HUES6 (cell line): Measurements from ENCODE around the gene PDSS1.
"Not testable (repeated sequence)": the region's sequence is repeated elsewhere in the genome, so short reads cannot be mapped to it uniquely, and the experiment has no call there.

Experiments used
- H3K27ac ChIP-seq: 2 replicates; pipeline ENCODE4 v1.7.0; 2013; ENCODE audit warnings: low read depth, mild to moderate bottlenecking, low read length, inconsistent platforms
- H3K27me3 ChIP-seq: 2 replicates; pipeline ENCODE4 v1.6.1; 2013; ENCODE audit warnings: low read length; ENCODE audit not compliant: control insufficient read depth, insufficient read depth
- H3K36me3 ChIP-seq: 2 replicates; pipeline ENCODE4 v1.6.1; 2013; ENCODE audit warnings: low read length; ENCODE audit not compliant: control insufficient read depth, insufficient read depth
- H3K4me1 ChIP-seq: 2 replicates; pipeline ENCODE4 v1.6.1; 2013; ENCODE audit warnings: low read length; ENCODE audit not compliant: control insufficient read depth, insufficient read depth
- H3K4me3 ChIP-seq: 2 replicates; pipeline ENCODE4 v1.5.1; 2013; ENCODE audit warnings: low read depth, low read length
- H3K9ac ChIP-seq: one replicate; pipeline ENCODE4 v1.6.1; 2013; ENCODE audit warnings: mild to moderate bottlenecking, low read length
- H3K9me3 ChIP-seq: 2 replicates; pipeline ENCODE4 v1.6.1; 2013; ENCODE audit warnings: low read depth, low read length; ENCODE audit not compliant: control insufficient read depth, insufficient read depth

The PDSS1 gene, protein sequence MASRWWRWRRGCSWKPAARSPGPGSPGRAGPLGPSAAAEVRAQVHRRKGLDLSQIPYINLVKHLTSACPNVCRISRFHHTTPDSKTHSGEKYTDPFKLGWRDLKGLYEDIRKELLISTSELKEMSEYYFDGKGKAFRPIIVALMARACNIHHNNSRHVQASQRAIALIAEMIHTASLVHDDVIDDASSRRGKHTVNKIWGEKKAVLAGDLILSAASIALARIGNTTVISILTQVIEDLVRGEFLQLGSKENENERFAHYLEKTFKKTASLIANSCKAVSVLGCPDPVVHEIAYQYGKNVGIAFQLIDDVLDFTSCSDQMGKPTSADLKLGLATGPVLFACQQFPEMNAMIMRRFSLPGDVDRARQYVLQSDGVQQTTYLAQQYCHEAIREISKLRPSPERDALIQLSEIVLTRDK

DNA sequence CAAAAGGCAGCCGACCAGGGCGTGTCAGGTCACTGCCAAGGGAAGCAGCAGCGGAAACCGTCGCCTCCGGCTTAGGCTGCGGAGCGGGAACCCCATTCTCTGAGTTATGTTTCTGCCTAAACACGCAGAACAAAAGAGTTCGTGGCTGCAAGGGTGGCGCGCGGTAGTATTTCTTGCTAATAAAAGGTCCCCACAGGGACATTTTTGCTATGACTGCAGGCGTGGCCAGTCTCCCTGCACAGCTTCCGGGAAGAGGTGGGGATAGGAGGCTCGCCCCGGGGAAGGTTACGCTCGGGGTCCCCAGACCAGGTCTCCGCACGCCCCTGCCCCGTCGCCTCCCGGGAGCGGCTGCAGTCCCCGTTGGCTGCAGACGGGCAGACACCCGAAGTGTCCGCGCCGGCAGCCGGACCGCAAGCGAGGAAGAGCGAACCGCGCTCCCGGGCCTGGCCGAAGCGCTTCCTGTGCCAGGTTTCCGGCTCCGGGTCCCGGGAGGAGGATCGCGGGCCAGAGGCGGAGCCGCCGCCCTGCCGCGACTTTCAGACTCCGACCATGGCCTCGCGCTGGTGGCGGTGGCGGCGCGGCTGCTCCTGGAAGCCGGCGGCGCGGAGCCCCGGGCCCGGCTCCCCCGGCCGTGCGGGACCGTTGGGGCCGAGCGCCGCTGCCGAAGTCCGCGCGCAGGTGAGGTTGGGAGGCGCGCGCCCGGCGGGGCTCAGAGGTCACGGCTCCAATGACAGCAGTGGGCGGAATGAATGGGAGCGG lies at the start of gene PDSS1:
PDSS1 (plus strand) TSS at position 539 of the 759 bp plus-strand sequence; CDS start at position 550, 11 bp downstream.
- Histone ChIP-seq H3K4me3 (peak within 1 kb of the TSS; percentile 96), H3K9ac (peak within 1 kb of the TSS; percentile 84), H3K27me3 (no peaks in the 10 kb centered on the region), H3K4me1 (no peaks in the 10 kb centered on the region; the same call in 1 of the 2 replicates), H3K9me3 (peaks cover 11% of the 10 kb centered on the region; the same call in 1 of the 2 replicates), H3K27ac (peak within 1 kb of the TSS; percentile 81), H3K36me3 (peaks cover 13% of the 10 kb centered on the region)

DNA sequence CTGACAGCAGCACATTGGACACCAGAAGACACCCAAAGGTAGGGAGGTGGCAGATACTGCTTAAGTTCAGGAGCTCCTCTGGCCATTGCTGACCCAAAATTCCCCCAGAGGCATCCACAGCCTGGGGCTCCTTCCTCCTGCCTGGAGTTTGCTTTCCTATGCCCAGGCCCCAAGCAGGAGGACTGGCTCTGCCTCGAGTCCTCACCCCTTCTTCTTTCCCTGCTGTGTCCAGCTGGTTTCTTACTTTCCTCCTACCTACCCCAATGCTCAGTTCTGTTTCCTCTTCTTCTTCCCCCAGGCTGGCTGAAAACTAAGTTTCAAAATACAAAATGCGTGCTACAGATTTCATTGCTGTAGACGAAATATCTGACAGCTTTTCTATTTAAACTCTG lies 49.3 kb upstream of the PDSS1 start:
- H3K4me1 ChIP-seq, H3K9me3 ChIP-seq, H3K9ac ChIP-seq, H3K4me3 ChIP-seq, H3K36me3 ChIP-seq, H3K27me3 ChIP-seq, H3K27ac ChIP-seq: not testable (repeated sequence)

- no peak overlapping the region for H3K4me3 ChIP-seq
- no peak overlapping the region for H3K27ac ChIP-seq
- no peaks in the 10 kb centered on the region for H3K27me3 ChIP-seq
- H3K9ac ChIP-seq: no peak overlapping the region
- H3K4me1 ChIP-seq: no peaks in the 10 kb centered on the region
- H3K36me3 ChIP-seq: no peaks in the 10 kb centered on the region
- no peaks in the 10 kb centered on the region for H3K9me3 ChIP-seq
These were observed 47.1 kb upstream of the PDSS1 start for GRCh38 chr10:26650406-26650805.

DNA sequence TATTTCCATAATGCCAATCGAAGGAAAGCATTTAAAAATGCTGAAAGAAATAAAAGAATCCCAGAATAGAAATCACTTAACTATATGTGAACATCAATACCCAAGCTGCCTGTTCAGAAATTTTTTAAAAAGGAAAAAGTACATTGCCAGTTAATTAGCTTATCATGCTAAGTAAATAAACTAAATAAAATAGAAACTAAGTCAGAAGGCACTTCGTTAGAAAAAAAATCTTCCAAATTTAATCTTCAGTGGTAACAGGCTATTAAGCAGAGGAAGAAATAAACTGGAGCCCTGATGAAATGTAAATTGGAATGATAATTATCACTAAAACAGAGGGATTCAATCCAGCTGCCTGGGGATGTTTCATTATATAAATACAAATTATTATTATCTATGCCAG lies 46.0 kb upstream of the PDSS1 start:
- not testable (repeated sequence) for H3K9ac ChIP-seq, H3K27ac ChIP-seq, H3K27me3 ChIP-seq, H3K9me3 ChIP-seq, H3K36me3 ChIP-seq, H3K4me3 ChIP-seq, H3K4me1 ChIP-seq

GRCh38 chr10:26653004-26653403 lies 44.5 kb upstream of the PDSS1 start:
- H3K4me1 ChIP-seq: no peaks in the 10 kb centered on the region
- H3K9me3 ChIP-seq: no peaks in the 10 kb centered on the region
- H3K4me3 ChIP-seq: no peak overlapping the region
- H3K27me3 ChIP-seq: no peaks in the 10 kb centered on the region
- H3K27ac ChIP-seq: no peak overlapping the region
- H3K36me3 ChIP-seq: no peaks in the 10 kb centered on the region
- no peak overlapping the region for H3K9ac ChIP-seq

GRCh38 chr10:26655746-26656145 lies 41.8 kb upstream of the PDSS1 start:
- Histone ChIP-seq H3K4me1 (no peaks in the 10 kb centered on the region), H3K9me3 (no peaks in the 10 kb centered on the region), H3K27me3 (no peaks in the 10 kb centered on the region), H3K36me3 (no peaks in the 10 kb centered on the region), H3K9ac (no peak overlapping the region), H3K27ac (no peak overlapping the region), H3K4me3 (no peak overlapping the region)

GRCh38 chr10:26662864-26663263 lies 34.6 kb upstream of the PDSS1 start:
- no peak overlapping the region for H3K27ac ChIP-seq
- H3K4me1 ChIP-seq: no peaks in the 10 kb centered on the region
- H3K27me3 ChIP-seq: no peaks in the 10 kb centered on the region
- no peaks in the 10 kb centered on the region; the same call in 1 of the 2 replicates for H3K9me3 ChIP-seq
- H3K9ac ChIP-seq: no peak overlapping the region
- no peak overlapping the region for H3K4me3 ChIP-seq
- H3K36me3 ChIP-seq: no peaks in the 10 kb centered on the region

DNA sequence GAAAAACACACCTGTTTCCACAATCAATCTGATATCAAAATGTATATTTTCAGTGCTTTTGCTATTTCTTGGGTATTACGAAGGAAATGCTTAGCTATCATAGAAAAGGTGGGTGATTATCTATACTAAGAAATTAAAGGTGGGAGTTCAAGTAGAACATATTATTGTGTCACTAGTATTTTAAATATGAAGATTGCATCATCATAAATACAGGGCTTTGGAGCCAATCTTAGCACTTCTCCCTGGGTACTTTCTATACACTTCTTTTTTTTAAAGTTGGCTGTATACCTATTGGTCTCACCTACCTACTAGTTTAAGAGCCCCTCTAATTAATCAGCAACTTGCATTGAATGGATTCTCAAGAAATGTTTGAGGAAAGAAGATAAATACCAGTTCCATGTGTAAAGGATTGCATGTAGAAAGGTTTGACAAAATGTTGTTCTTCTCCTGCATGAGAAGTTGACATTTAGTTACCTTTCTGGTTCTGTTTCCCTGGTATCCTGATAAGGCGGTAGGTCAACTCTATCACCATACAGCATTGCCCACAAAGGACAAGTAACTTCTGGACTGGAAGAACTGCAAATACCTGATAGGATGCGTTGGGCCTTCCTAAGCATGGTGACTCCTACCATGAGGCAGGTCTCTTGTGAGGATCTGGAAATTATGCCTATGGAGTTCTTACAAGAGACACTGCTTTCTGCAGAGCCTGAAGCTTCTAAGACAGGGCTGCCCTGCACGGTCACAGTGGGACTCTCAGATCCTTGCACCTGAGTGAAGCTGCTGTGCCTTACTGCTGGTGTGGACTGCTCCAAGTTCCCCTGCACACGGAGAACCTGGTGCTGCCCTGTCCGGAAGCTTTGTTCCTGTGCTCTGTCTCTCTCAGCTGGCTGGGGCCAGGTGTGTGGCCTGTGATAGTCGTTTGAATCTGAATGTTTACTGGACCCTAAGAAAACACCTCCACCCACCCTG lies 32.1 kb upstream of the PDSS1 start:
- Histone ChIP-seq H3K27ac (no peak overlapping the region), H3K27me3 (no peaks in the 10 kb centered on the region), H3K9me3 (no peaks in the 10 kb centered on the region; the same call in 1 of the 2 replicates), H3K36me3 (no peaks in the 10 kb centered on the region), H3K9ac (no peak overlapping the region), H3K4me1 (no peaks in the 10 kb centered on the region), H3K4me3 (no peak overlapping the region)

- Histone ChIP-seq H3K27me3 (no peaks in the 10 kb centered on the region), H3K27ac (no peak overlapping the region), H3K4me1 (no peaks in the 10 kb centered on the region), H3K36me3 (no peaks in the 10 kb centered on the region), H3K4me3 (no peak overlapping the region), H3K9ac (no peak overlapping the region), H3K9me3 (no peaks in the 10 kb centered on the region)
These were observed 21.6 kb upstream of the PDSS1 start for GRCh38 chr10:26675873-26676257.

- Histone ChIP-seq H3K4me1 (no peaks in the 10 kb centered on the region), H3K9ac (no peak overlapping the region)
These were observed 17.9 kb upstream of the PDSS1 start for GRCh38 chr10:26679588-26679987.

More at GRCh38 chr10:26679588-26679987, 17.9 kb upstream of the PDSS1 start:
- Histone ChIP-seq H3K27me3 (no peaks in the 10 kb centered on the region), H3K4me3 (no peak overlapping the region), H3K36me3 (no peaks in the 10 kb centered on the region), H3K9me3 (no peaks in the 10 kb centered on the region), H3K27ac (no peak overlapping the region)
